Measurements from ENCODE around the gene SENP1. TPM values are rescaled to one million over a fixed set of nuclear protein-coding genes. Genes with fewer than 3 reads are reported as not detected.
A peak's percentile ranks its signal among the peaks of the same experiment; 100 is the strongest.

Gene SENP1
- total and polyA plus RNA-seq, 2 experiments from 2014 or later, result 16.7 to 20.4 TPM

DNA sequence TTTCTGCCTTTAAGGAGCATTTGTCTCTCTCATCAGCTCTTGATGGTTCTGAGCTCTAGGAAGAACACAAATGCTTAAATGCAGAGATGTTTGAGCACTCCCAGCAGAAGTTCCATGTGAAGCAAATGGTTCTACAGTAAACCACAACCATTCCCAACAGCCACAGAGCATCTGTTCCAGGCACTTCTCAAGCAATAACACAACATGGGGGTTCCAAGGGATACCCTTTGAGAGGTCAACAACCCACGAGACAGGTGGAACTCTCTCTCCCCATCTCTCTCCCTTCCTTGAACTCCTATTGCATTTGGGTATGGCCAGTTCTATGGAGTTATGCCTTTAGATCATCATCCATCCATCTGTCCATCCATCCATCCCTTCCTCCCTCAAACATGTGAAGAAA, 96.4 kb downstream of the SENP1 start:
- no peak overlapping the region for H3K4me3 ChIP-seq
- no peaks in the 10 kb centered on the region for H3K9me3 ChIP-seq (ENCODE audit: low read depth)
- H3K36me3 ChIP-seq, result no peaks in the 10 kb centered on the region
- DNase-seq (ENCODE audit: low read depth in 1 of 2, low spot score in 1 of 2), result no peak
- peaks cover 76% of the 10 kb centered on the region for H3K27me3 ChIP-seq
- TF ChIP-seq, protein P1, sequence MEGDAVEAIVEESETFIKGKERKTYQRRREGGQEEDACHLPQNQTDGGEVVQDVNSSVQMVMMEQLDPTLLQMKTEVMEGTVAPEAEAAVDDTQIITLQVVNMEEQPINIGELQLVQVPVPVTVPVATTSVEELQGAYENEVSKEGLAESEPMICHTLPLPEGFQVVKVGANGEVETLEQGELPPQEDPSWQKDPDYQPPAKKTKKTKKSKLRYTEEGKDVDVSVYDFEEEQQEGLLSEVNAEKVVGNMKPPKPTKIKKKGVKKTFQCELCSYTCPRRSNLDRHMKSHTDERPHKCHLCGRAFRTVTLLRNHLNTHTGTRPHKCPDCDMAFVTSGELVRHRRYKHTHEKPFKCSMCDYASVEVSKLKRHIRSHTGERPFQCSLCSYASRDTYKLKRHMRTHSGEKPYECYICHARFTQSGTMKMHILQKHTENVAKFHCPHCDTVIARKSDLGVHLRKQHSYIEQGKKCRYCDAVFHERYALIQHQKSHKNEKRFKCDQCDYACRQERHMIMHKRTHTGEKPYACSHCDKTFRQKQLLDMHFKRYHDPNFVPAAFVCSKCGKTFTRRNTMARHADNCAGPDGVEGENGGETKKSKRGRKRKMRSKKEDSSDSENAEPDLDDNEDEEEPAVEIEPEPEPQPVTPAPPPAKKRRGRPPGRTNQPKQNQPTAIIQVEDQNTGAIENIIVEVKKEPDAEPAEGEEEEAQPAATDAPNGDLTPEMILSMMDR (IDR thresholded peaks at IDR 0.05; ENCODE audit: low read depth, low read length), result no peak
- no peak overlapping the region for H3K27ac ChIP-seq
- peaks cover 13% of the 10 kb centered on the region for H3K4me1 ChIP-seq (ENCODE audit: low read depth)

DNA sequence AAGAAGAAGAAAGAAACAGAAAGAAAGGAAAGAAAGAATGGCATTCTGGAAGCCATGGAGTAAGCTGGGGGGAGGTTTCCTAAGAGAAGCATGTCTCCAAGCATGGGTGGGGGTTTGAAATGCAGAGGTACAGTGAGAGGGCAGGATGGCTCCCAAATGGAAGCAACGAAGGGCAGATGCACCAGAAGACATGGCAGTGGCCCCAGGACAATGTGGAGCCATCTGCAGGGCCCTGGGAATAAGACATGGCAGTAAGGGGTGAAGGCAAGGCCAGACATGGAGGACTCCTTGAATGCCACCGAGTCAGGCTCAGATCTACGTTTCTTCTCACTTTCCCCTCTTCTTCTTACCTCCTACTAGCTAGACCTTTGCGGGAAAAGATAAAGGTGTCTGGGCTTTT, 96.9 kb downstream of the SENP1 start:
- H3K4me1 ChIP-seq (ENCODE audit: low read depth), result peaks cover 13% of the 10 kb centered on the region
- DNase-seq (ENCODE audit: low read depth in 1 of 2, low spot score in 1 of 2), result no peak
- H3K36me3 ChIP-seq, result no peaks in the 10 kb centered on the region
- no peak overlapping the region for H3K27ac ChIP-seq
- TF ChIP-seq, protein P1 (IDR thresholded peaks at IDR 0.05; ENCODE audit: low read depth, low read length), result no peak
- peaks cover 70% of the 10 kb centered on the region for H3K27me3 ChIP-seq
- H3K4me3 ChIP-seq, result no peak overlapping the region
- no peaks in the 10 kb centered on the region for H3K9me3 ChIP-seq (ENCODE audit: low read depth)

DNA sequence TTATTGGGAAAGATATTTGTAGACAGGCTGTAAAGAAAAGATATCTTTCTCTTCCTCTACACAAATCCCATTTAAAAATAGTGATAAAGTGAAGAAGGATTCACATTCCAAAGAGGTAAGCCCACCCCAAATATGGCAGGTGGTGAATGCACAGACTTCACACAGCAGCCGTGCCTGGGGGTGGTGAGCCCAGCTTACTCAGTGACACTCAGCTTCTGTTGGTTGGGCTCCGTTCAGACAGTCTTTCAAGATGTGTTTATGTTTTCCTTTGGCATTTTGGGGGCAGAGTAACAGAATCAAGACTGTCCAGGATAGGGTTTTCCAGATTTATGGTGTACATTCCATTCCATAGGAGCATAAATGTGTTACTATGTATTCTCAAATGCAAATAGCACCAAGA, 97.5 kb downstream of the SENP1 start:
- Histone ChIP-seq H3K27ac (no peak overlapping the region), H3K27me3 (peaks cover 72% of the 10 kb centered on the region), H3K4me3 (no peak overlapping the region), H3K36me3 (no peaks in the 10 kb centered on the region), H3K4me1 (ENCODE audit: low read depth) (peaks cover 19% of the 10 kb centered on the region), H3K9me3 (ENCODE audit: low read depth) (no peaks in the 10 kb centered on the region)
- peak in 1 of 2 donors; percentile 37 for DNase-seq (ENCODE audit: low read depth in 1 of 2, low spot score in 1 of 2)
- TF ChIP-seq, protein P1 (IDR thresholded peaks at IDR 0.05; ENCODE audit: low read depth, low read length), result no peak

DNA sequence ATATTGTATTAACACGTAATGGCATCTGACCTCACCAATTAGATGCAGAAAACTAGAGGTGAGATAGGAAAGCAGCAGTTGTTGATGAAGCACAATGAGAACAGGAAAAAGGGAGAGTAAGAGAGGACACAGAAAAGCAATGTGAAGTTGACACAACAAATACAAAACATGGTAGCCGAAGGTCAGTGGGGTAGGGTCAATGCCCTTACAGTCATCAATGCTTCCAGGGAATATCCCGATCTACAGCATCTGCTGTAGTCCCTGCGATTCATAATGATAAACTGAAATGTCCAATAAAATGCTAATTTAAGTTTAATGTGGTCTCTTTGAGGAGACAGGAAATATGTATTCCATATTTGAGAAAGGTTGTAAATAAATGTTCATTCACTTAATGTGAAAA, 98.7 kb downstream of the SENP1 start:
- no peaks in the 10 kb centered on the region for H3K36me3 ChIP-seq
- DNase-seq (ENCODE audit: low read depth in 1 of 2, low spot score in 1 of 2), result no peak
- peaks cover 67% of the 10 kb centered on the region for H3K27me3 ChIP-seq
- peaks cover 24% of the 10 kb centered on the region for H3K4me1 ChIP-seq (ENCODE audit: low read depth)
- no peaks in the 10 kb centered on the region for H3K9me3 ChIP-seq (ENCODE audit: low read depth)
- no peak overlapping the region for H3K4me3 ChIP-seq
- TF ChIP-seq, protein P1 (IDR thresholded peaks at IDR 0.05; ENCODE audit: low read depth, low read length), result no peak
- H3K27ac ChIP-seq, result no peak overlapping the region

DNA sequence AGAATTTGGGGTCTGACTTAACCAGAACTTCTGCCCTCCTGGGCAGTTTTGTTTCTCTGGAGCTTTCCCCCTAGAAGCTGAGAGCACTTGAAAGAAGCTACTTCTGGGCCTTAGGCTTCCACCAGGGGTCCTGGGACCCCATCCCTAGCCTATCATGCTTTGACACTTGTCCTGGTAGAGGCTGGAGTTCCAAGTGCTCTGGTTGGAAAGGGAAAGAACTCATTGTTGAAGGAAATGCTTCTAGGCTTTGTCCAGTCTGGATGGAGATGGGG, 100.2 kb downstream of the SENP1 start:
- DNase-seq (ENCODE audit: low read depth in 1 of 2, low spot score in 1 of 2), result no peak
- H3K27me3 ChIP-seq, result peaks cover 53% of the 10 kb centered on the region
- H3K9me3 ChIP-seq (ENCODE audit: low read depth), result no peaks in the 10 kb centered on the region
- no peaks in the 10 kb centered on the region for H3K36me3 ChIP-seq
- no peak overlapping the region for H3K4me3 ChIP-seq
- H3K4me1 ChIP-seq (ENCODE audit: low read depth), result peaks cover 28% of the 10 kb centered on the region
- TF ChIP-seq, protein P1 (IDR thresholded peaks at IDR 0.05; ENCODE audit: low read depth, low read length), result no peak
- no peak overlapping the region for H3K27ac ChIP-seq

All from cardiac muscle cell (in vitro differentiated cells and primary cell).